T-helper 22 cell (primary cell): ENCODE results near the gene GRID1.
"Not testable (repeated sequence)": the region's sequence is repeated elsewhere in the genome, so short reads cannot be mapped to it uniquely, and the experiment has no call there.

Source experiments
- DNase-seq: peaks from one replicate; pipeline ENCODE4 v3.0.0-alpha.2; 2020; ENCODE audit warnings: low read depth

GRID1 gene

DNA sequence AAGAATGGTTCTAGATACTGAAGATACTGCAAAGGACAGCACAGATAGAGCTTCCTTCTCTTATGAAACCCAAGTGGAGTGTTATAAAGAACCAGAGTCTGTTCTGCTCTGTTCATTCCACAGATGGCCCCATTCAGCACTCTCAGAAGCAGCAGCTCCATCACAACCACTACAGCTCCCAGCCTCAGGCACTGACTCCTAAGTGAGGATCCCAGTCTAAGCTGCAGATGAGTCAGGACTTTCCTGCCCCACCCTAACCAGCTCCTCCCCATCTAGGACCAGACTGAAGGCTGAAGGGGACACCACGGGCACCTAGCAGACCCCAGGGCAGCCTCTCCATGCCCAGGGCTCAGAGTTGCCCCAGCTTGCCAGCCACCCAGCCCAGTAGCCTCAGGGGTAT lies 379.8 kb downstream of the GRID1 start:
- DNase-seq, result no peak

DNA sequence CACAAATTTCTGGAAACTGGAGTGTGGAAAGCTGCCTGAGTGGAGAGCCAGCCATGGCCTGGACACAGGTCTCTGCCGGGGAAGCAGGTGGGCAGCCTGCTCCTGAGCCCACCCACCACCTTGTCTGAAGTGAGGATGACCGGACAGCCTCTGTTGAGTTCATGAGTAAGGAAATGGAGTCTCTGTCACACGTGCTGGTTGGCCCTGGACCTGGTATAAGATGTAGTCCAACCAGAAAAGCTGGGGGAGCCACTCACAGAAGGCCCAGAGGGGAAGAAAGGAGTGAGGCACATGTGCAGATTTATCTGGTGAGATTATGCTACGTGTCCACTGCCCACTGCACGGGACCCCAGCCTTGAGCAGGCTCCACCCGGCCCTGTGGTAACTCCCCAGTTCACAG lies 383.5 kb downstream of the GRID1 start:
- DNase-seq, result no peak

DNA sequence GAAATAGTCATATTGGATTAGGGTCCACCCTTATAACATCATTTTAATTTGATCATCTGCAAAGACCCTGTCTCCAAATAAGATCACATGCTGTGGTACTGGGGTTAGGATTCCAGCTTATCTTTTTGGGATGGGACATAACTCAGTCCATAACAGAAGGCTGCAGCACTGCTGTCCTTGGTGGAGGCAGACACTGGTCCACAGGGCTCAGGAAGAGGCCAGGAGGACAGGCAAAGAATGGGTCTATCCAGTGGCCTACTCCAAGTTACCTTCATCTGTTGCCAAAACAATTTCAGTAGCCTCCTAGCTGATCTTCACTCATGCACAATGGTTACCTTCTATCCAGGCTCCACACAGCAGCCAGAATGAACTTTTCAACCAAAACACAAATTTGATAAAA lies 387.0 kb downstream of the GRID1 start:
- DNase-seq, result no peak

DNA sequence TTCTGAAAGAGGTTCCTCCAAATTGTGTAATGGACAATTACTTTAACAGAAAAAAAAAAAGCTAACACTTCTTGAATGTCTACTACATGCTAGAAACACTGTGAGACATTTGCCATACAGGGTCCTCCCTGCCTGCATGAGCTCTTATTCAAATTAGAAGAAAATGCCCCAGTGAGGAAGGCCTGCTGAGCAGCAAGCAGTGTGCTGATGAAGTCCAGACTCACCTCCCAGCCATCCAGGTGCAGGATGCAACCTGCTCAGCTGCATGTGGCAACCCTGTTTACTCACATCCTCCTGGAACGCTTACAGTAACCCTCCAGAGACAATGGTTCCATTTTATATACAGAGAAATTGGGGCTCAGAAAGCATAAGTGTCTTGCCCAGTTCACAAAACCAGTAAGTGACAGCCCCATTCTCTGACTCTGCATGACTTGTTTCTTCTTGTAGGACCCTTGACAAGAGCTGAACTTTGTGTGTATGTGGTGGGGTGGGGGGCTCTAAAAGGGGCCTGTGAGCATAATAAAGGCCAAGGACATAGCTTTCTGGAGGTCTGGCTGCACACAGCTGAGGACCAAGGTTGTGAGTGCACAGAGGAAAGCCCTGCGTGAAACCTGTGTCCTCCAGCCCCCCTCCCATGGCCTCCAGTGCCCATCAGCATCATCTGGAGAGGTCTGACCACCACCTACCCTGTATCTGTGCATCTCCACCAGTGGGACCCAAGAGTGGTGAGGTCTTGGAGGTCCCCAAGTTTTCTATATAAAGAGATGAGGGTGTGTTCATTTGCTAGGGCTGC lies 387.8 kb downstream of the GRID1 start:
- no peak for DNase-seq

DNA sequence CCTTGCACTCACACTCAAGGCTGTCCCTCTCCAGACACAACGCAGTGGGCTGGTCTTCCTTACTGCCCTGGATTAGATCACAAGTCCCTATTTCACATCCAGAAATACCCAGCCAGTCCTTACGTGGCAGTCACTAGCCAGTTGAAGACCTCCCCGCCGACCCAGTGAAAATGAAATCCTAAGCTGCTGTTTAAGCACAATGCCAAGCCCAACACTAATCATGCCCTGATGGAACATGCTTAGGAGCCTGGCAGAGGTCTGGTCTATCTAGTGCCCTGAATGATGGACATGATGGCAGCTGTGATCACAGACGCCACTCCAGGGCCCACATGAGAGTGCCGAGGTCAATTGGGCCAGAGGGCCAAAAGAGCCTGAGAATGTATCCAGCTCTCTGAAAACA lies 389.0 kb downstream of the GRID1 start:
- no peak for DNase-seq

DNA sequence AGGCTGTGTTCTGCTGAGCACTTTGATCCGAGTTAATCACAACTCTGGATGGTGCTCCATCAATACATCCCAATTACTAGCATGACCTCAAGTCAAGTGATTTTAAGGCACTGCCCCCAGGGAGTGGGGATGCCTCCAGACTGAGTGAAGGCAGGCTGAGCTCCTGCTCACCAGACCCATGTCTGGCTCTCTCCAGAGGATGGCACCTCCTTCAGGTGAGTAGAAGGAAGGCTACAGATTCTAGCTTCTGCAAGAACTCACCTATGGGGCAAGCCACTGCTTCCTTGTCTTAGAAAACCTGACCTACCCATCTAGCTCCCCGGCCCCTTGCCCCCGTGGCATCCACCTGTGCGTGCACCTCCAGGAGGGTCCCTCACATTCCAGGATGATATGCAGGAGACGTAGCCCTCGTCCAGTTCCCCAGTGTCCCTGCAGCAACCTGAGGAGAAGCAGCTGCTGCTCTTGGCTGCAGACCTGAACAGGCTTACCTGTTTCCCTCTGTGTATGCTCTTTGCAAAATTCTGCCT lies 390.3 kb downstream of the GRID1 start:
- no peak for DNase-seq

DNA sequence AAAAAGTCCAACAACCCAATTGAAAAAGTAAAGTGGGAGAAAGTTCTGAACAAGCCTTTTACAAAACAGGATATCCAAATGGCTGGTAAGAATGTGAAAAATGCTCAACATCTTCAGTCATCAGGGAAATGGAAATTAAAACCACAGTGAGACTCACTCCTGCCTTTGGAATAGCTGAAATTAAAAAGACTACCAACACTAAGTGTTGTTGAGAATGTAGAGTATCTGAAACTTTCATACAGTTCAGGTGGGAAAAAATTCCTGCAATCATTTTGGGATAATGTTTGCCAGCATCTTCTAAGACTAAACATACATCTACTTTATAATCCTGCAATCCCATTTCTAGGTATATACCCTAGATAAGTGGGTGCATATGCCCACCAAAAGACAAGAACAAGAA lies 395.1 kb downstream of the GRID1 start:
- no peak for DNase-seq

DNA sequence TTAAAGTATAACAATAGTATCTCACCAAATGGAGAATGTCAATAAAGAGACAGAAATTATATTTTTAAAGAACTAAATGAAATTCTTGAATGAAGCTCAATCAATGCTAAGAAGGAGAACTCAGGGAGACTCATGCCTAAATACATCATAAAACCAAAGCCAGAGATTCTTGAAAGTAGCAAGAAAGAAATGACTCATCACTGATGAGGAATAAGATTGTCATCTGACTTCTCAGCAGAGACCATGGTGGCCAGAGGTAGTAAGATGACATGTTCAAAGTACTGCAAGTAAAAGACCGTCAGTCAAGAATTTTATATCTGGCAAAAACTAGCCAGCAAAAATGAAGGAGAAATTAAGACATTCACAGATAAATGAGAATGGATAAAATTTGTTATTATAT lies 399.0 kb downstream of the GRID1 start:
- DNase-seq, result no peak

DNA sequence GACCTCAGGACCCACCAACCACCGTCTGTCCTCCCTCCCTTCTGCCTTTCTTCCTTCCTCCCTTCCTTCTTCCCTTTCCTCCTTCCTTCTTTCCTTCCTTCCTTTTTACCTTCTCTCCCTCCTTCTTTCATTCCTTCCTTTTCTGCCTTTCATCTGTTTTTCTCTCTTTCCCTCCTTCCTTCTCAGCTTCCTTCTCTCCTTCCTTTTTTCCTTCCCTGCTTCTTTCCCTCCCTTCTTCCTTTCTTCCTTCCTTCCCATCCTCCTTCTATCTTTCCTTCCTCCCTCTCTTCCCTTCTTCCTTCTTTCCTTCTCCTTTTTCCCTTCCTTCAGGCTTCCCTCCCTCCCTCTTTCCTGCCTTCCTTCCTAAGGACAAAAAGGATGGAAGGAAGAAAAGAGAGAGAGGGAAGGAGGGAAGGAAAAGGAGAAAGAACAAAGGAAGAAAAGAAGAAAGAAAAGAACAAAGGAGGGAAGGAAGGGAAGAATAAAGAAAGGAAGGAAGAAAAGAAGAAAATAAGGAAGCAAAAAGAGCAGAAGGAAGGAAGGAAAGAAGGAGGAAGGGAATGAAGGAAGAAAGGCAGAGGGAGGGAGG lies 405.0 kb downstream of the GRID1 start:
- DNase-seq, result no peak

DNA sequence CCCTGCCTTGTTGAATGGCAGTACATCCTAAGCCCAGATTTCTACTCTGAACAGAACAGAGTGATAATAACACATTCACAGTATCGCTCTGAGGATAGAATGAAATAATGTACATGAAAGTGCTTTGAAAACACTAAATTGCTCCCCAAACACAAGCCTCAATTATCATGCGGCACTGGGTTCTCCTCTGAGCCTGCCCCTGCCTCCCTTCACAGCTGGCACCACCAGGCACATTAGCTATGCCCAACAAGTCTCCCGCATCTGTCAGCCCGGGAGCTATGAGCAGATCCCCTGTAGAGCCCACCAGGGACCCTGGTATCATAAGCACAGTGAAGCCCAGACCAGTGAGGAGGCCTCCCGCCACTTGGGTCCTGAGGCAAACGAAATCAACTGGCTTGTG lies 405.5 kb downstream of the GRID1 start:
- no peak for DNase-seq

DNA sequence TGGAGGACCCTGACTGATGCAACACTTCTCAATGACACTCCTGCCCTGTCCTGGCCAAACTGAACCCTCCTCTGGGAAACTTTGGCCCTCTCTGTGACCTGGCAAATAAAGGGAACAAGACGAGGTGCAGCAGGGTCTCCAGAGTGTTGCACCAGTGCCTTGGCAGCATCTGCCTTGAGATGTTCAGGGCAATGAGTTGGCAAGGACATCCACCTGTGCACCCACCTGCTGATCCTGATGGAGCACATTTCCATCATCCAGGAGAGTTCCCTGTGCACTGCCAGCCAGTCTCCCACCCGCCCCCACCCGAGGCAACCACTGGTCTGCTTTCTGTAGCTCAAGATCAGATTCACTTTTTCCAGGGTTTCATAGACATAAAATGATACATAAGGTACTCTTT lies 407.4 kb downstream of the GRID1 start:
- no peak for DNase-seq

DNA sequence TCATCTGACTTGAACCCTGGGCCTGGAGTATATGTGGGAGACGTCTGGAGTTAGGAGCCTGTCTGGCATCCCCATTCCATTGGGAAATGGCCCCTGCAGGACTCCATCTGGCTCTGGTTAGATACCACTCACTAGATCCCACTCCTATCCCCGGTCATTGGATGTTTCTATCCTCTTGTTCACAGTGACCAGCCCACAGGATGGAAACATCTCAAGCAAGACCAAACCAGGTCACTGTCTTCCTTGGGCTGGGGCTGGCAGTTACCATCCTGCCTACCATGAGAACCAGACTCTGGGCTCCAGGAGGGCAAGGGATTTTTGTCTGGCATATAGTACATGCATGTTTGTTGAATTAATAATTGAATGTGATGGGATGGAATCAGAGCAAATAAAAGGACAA lies 415.7 kb downstream of the GRID1 start:
- DNase-seq, result no peak

DNA sequence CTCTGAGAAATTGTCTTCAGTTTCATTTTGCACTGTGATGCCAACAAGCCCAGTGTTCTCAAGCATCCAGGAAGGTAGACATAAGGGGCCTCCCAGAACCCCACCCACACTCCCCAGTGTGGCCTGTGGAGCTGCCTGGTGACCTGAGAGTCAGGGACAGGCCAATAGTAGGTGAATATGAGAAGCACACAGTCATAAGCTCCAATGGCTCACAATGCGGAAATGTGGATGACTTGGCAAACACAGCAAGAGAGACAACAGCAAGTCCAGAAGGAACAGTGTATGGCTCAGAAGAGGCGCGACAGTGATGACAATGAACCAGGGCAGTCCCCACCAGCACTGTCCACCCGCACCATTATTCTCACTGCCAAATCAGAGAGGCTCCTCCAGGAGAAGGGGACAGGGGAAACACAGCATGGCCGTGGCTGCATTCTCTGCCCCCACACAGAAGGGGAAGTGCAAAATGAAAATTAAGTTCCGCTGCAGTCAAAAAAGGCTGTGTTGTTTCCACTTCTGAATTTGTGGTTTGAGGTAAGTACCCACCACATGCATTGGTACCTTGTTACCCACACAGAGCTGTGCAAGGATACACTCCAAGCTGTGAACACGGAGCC lies 419.8 kb downstream of the GRID1 start:
- no peak for DNase-seq

DNA sequence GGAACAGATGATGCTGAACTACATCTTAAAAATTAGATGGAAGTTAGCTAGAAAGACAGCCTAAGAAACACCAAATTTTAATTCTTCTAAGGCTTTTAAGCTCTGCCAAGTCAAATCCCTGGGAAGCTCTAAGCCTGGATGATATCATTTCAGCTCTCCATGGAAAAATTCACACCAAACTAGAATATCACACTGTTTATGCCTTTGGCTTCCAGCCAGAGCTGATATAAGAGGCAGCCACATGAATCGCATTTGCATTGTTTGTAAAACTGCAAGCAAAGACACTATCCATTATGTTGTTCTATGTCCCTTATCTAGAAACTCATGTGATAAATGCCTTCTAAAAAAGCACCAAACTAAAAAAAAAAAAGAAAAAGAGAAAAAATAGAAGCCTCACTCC lies 430.4 kb downstream of the GRID1 start:
- no peak for DNase-seq

DNA sequence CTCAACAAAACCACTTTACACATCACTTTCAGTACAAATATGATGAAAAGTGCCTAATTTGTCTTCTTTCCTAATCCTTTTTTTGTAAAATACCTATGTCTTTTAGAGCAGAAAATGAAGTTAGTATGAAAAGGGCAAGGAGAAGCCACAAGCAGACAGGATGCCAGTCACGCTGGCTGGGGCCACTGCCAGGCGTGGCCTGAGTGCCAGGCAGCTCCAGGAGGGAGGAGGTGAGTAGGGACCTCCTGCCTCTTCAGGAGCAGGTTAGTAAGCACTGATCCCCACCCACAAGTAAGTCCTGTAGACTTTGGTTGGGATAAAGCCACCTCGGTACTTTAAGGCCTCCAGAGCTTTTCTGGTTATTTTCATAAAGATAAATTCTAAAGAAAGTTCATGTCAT lies 432.0 kb downstream of the GRID1 start:
- DNase-seq, result no peak

DNA sequence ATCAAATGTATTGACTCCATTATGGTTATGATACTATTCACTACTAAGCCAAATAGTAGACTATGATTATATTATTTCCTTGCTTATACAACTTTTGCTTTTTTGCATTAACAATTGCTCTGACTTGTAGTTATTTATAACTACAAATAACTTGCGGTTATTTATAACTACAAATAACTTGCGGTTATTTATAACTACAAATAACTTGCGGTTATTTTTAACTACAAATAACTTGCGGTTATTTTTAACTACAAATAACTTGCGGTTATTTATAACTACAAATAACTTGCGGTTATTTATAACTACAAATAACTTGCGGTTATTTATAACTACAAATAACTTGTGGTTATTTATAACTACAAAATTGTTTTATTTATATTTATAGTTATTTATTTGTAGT lies 436.6 kb downstream of the GRID1 start:
- DNase-seq, result not testable (repeated sequence)

DNA sequence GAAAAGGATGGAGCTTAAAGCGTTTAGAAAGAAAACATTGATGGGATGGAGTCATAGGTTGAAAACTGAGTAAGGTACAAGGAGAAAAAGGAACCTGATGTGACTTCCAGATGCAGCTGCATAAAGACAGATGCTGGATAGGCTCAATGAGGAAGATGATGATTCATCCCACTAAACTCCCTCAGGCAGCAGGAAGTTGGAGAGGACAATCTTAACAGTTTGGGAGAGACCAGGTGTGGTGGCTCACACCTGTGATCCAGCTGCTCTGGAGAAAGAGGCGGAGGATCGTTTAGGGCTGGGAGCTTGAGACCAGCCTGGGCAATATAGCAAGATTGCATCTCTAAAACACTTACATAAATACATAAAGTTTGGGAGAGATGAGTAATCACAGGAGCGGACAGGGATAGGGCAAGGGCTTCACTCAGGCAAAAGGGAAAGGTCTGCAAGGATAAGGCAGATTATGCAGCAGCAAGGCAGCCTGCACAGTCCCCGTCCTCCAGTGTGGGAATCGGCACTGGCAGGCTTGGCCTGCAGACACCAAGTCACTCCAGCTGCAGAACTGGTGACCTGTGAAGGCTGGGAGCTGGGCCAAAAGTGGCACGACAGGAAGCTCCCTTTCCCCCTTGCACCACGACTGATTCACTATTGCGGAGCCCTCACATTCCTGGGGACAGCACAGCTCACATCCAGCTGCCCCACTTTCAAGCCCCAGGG lies 438.5 kb downstream of the GRID1 start:
- no peak for DNase-seq

DNA sequence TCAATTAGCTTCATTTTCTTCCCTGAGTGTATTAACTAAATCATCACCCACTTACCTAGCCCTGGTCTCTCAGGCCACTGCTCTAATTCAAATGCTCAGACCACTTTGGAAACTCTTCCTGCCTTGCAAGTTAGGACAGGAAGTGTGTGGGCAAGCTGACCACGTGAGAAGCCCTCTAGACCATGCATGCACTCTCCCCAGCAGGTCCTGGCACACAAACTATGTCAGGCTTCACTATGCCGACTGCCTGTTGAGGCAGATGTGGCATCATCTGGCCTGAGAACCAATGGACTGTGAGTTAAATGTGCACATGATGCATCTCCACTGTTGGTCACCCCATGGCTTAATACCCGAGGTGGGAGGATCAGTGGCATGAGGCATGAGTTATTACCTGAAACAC lies 439.6 kb downstream of the GRID1 start:
- no peak for DNase-seq

DNA sequence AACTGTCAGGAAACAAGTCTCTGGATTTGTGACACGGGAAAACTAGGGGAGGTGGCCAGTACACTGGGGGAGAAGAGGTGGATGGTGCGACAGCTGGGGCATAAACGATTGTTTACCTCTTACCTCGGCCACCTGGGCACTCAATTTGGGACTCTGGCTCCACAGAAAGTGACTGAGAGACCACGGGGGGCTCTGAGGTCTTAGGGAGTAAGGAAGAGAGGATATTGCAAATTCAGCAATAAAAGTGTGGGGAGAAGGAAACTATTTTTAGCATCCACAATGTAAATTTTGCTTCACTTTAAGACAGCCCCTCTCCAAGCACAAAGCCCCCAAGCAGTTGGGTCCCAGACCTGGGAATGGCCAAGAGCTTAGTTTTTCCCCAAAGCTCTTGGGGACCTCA lies 440.5 kb downstream of the GRID1 start:
- no peak for DNase-seq

DNA sequence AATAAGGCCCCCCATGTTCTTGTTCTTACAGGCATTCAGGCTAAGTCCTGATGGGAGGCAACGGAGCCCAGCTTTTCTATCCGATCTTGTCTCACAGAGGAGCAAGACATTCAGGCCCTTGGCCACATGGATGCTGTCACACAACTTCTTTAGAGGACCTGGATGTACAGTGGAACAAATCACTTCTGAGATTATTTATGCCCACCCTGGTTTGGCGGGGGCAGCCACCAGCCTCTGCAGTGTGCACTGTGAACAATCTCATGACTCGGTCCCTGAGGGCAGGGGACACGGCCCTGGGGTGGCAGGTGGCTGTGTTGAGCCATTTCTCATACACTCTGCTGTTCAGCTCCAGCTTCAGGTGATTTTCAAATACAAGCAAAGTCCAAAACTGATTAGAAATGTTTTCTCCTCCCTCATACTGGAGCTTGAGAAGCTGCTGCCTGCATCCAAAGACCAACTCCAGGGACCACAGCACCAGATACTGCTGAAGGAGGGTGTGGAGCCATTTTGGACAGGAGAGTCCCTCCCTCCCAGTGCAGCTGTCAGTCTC lies 441.3 kb downstream of the GRID1 start:
- no peak for DNase-seq

DNA sequence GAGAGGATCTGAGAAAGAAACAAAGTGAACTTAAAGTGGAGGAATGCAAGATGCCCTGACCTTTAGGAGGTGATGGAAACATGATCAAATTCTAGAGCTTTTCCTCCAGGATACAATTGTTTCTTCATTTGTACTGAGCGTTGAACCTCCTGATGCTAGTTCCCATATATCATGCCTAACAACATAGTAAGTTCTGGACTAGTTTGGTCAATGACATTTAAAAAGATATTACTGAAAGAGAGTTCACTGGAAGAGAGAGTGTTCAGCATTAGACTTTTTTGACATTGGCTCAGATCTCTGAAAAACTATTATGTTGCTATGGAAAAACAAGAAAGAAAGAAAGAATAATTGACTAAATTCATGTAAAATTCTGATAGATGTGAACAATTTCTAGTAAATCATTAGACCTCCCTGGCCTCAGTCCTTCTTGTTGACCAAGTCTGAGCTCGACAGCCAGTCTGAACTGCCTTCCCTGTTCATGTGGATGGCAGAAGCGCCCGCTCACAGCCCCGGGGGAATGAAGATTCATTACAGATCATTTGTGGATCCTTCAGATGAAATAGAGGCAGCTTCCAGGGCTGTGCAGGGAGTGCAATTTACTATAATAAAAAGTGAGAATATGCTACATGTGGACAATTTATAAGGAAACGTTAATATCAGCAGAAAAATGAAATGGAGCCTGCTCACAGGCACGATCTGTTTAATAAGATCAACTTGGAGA lies 442.1 kb downstream of the GRID1 start:
- DNase-seq, result no peak
